Activated CD4-positive, alpha-beta memory T cell treated with anti-CD3 and anti-CD28 coated beads for 36 hours (primary cell): ENCODE data around the gene SATB2. TPM values are rescaled to one million over a fixed set of nuclear protein-coding genes. Genes with fewer than 3 reads are reported as not detected.

ENCODE experiments used
- CTCF ChIA-PET: fragments of 350-600 bp; sonication (Branson Sonifier 250); formaldehyde crosslinking; loops from one replicate; lab custom pipeline; 2021; ENCODE audit warnings: antibody characterized with exemption, inconsistent platforms; lab: Charles Lee
- POLR2A ChIA-PET: fragments of 350-600 bp; sonication (Branson Sonifier 250); formaldehyde crosslinking; loops from one replicate; lab custom pipeline; 2021; ENCODE audit warnings: antibody characterized with exemption; lab: Charles Lee
- DNase-seq: peaks from one replicate; pipeline ENCODE4 v3.0.0-alpha.2; 2020
- H3K27ac Mint-ChIP-seq: one replicate; pipeline ENCODE4 v1.8.0; 2021; ENCODE audit warnings: mixed read lengths
- H3K27me3 Mint-ChIP-seq: one replicate; pipeline ENCODE4 v1.8.0; 2021; ENCODE audit warnings: mixed read lengths
- H3K36me3 Mint-ChIP-seq: one replicate; pipeline ENCODE4 v1.8.0; 2021; ENCODE audit warnings: mixed read lengths
- H3K4me1 Mint-ChIP-seq: one replicate; pipeline ENCODE4 v1.8.0; 2021; ENCODE audit warnings: low read depth, mixed read lengths
- H3K4me3 Mint-ChIP-seq: one replicate; pipeline ENCODE4 v1.8.0; 2021; ENCODE audit warnings: mild to moderate bottlenecking, mixed read lengths
- H3K9me3 Mint-ChIP-seq: one replicate; pipeline ENCODE4 v1.8.0; 2021; ENCODE audit warnings: mixed read lengths
- intact Hi-C: fragments of 100-400 bp; cut with micrococcal nuclease; formaldehyde crosslinking; loops from one replicate; pipeline ENCODE4 v1.15.1; 2023
- total RNA-seq, 2 experiments: library from RNA; stranded (reverse); gene quantifications; one replicate each; pipeline ENCODE4 v1.2.3, GENCODE V29; 2021

SATB2 gene
- total RNA-seq, 2 experiments from 2014 or later = 0.17 to 0.19 TPM

DNA sequence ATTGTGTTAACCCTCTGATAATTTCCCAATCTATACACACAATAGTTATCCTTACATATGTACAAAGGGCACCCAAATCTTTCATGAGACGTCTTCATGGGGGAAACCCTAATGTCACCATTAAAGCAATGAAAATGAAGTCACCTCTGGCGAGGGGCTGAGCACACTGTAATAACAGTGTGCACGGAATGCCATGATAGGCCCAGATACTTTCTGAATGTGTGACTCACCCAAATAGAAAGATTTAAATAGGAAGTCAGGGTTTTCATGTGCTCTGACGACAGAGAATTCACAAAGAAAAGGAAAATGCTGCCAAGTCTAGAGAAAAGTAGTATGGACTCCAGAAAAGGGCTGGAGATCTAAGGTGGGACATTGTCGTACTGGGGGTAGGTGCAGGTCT lies 128.3 kb downstream of the SATB2 start:
- no peaks in the 10 kb centered on the region for H3K27me3 Mint-ChIP-seq
- intact Hi-C loops = no loop called here
- H3K36me3 Mint-ChIP-seq = no peaks in the 10 kb centered on the region
- H3K9me3 Mint-ChIP-seq = no peaks in the 10 kb centered on the region
- H3K4me3 Mint-ChIP-seq = no peak overlapping the region
- no peaks in the 10 kb centered on the region for H3K4me1 Mint-ChIP-seq
- ChIA-PET POLR2A (no interaction called here), CTCF (no interaction called here)
- no peak for DNase-seq
- no peak overlapping the region for H3K27ac Mint-ChIP-seq

DNA sequence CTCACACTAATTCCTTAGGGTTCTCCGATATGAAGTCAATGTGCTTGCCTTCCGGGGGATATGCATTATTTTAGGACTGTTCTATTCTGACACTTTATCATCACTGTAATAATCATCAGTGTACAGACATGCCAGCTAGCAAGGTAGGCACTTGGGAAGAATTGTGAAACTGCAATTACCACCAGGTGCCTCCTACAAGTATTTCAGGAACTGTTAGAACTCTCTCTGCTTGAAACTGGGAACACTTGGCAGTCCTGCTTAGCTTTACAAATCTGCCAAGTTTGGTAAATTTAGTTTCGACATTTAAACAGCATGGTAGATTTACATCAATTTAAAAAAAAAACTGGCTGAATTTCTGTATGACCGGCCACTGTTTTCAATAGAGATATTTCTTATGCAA lies 128.7 kb downstream of the SATB2 start:
- CTCF ChIA-PET = no interaction called here
- Mint-ChIP-seq H3K4me3 (no peak overlapping the region), H3K9me3 (no peaks in the 10 kb centered on the region), H3K4me1 (no peaks in the 10 kb centered on the region), H3K36me3 (no peaks in the 10 kb centered on the region), H3K27ac (no peak overlapping the region), H3K27me3 (peaks cover 1% of the 10 kb centered on the region)
- POLR2A ChIA-PET = no interaction called here
- DNase-seq = no peak
- intact Hi-C loops = no loop called here

- Mint-ChIP-seq H3K27ac (no peak overlapping the region), H3K27me3 (peaks cover 1% of the 10 kb centered on the region), H3K4me3 (no peak overlapping the region), H3K4me1 (no peaks in the 10 kb centered on the region), H3K36me3 (no peaks in the 10 kb centered on the region), H3K9me3 (no peaks in the 10 kb centered on the region)
- ChIA-PET POLR2A (no interaction called here), CTCF (no interaction called here)
- intact Hi-C loops = no loop called here
- DNase-seq = no peak
These were observed 131.9 kb downstream of the SATB2 start for GRCh38 chr2:199325881-199326280.

DNA sequence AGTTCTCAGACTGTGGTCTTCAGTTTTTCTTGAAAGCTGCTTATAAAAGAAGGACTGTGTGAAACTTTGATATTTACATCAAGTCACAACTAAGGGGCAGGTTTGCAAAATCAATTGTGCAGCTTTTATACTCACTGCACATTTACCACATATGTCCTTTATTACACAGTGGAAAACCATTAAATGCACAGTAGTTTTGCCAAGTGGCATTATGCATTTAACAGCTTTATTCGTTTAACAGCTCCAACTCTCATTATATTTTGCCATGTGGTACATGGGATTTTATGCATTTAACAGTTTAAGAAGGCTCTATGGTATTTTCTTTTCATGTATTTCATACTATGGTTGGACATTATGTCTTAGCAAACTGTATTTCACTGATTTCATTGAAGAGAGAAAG lies 135.6 kb downstream of the SATB2 start:
- intact Hi-C loops = no loop called here
- Mint-ChIP-seq H3K4me3 (no peak overlapping the region), H3K9me3 (no peaks in the 10 kb centered on the region), H3K27me3 (peaks cover 1% of the 10 kb centered on the region), H3K4me1 (no peaks in the 10 kb centered on the region), H3K36me3 (no peaks in the 10 kb centered on the region), H3K27ac (no peak overlapping the region)
- POLR2A ChIA-PET = no interaction called here
- CTCF ChIA-PET = no interaction called here
- no peak for DNase-seq

GRCh38 chr2:199317646-199318045 lies 140.1 kb downstream of the SATB2 start:
- POLR2A ChIA-PET = no interaction called here
- CTCF ChIA-PET = no interaction called here
- no peaks in the 10 kb centered on the region for H3K36me3 Mint-ChIP-seq
- H3K27ac Mint-ChIP-seq = no peak overlapping the region
- H3K4me3 Mint-ChIP-seq = no peak overlapping the region
- H3K9me3 Mint-ChIP-seq = no peaks in the 10 kb centered on the region
- no peaks in the 10 kb centered on the region for H3K4me1 Mint-ChIP-seq
- H3K27me3 Mint-ChIP-seq = no peaks in the 10 kb centered on the region
- intact Hi-C loops = no loop called here
- no peak for DNase-seq

GRCh38 chr2:199316851-199317250 lies 140.9 kb downstream of the SATB2 start:
- Mint-ChIP-seq H3K4me3 (no peak overlapping the region), H3K27me3 (no peaks in the 10 kb centered on the region), H3K4me1 (no peaks in the 10 kb centered on the region), H3K36me3 (no peaks in the 10 kb centered on the region), H3K27ac (no peak overlapping the region), H3K9me3 (no peaks in the 10 kb centered on the region)
- DNase-seq = no peak
- ChIA-PET POLR2A (no interaction called here), CTCF (no interaction called here)
- intact Hi-C loops = no loop called here

DNA sequence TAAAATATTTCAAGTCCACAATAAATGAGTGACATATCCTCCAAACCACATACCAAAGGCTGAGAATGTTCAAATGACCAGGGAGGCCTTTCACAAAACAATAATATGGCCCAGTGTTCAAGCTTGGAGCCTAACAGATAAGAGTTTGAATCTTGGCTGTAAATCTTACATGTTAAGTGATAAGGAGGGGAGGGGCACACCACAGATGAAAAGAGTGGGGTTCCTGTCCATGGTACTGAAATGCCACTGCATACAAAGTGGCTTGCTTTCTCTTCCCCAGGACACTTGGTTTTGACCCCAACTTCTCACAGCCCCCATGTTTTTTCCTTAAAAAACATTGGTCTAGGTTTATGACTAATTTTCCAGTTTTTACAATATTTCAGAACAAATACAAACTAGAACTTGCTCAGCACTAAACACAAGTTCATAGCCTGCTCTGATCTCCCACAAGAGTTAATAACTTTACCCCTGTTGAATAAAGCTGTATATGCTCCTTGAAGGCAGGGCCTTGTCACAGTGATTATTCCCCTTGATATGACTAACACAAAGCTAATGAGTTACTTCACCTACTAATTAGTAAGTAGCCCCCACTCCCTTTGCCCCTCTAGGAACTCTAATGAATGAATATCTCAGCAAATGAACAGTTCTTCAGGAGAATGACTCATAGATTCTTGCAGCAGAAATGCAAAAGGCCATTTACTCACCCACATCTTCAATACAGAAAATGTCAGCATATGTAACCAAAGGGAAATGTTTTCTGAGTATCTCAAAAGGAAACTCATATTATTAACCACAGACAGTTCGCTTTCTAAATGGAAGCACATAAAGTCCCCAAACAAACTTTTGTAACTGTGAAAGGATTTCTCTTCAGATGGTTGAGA lies 142.2 kb downstream of the SATB2 start:
- Mint-ChIP-seq H3K9me3 (no peaks in the 10 kb centered on the region), H3K27me3 (no peaks in the 10 kb centered on the region), H3K4me3 (no peak overlapping the region), H3K27ac (no peak overlapping the region), H3K4me1 (no peaks in the 10 kb centered on the region), H3K36me3 (no peaks in the 10 kb centered on the region)
- intact Hi-C loops = no loop called here
- POLR2A ChIA-PET = no interaction called here
- DNase-seq = no peak
- CTCF ChIA-PET = no interaction called here

DNA sequence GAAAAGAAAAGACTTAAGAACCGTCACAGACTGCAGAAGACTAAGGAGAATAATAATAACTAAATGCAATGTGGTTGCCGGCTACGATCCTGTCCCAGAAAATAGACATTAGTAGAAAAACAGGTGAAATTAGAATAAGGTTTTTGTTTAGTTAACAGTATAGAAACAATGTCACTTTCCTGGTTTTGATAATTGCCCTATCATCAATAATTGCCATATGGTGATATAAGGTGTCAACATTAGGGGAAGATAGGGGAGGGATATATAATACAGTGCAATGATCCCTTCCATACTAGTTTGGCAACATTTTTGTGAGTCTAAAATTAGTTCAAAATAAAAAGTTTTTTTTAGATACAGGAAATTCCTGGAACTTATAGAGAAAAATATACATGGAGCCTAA lies 144.8 kb downstream of the SATB2 start:
- no peak overlapping the region for H3K27ac Mint-ChIP-seq
- H3K4me3 Mint-ChIP-seq = no peak overlapping the region
- CTCF ChIA-PET = no interaction called here
- no peak for DNase-seq
- no peaks in the 10 kb centered on the region for H3K27me3 Mint-ChIP-seq
- intact Hi-C loops = no loop called here
- no peaks in the 10 kb centered on the region for H3K36me3 Mint-ChIP-seq
- no peaks in the 10 kb centered on the region for H3K9me3 Mint-ChIP-seq
- no peaks in the 10 kb centered on the region for H3K4me1 Mint-ChIP-seq
- POLR2A ChIA-PET = no interaction called here

DNA sequence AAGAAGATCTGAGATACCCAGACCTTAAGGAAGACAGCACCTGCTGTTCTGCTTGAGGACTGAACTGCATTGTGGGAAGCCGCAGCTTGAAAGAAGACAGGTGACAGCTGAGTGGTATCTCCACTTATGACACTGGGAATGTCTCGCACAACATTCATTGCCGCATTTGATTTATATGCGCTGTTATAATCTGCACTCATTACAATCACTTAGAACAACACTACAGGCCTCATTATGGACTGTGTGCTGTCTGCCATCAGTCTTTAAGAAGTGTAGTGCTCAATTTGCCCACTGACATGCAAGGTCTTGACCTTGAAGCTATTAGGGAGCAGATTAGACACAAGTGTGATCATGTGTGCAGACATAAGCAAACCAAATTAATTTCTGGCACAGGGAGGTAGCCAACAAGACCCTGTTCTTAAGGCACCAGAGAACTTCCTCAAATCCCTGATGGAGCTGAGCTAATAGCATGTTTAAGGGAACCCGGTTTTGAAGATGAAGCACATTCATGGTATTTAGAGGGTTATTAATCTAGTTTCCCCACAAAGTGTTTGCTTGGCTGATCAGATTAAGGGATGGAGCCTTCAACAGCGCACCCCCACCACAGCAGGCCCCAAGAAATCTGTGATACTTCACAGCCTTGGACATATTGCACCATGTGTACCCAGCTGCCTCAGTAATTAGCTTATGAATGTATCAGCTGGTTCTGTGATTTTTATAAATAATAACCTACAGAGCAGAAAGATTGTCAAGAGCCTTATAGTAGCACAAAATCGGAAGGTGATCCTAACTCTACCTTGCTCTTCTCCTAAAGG lies 146.8 kb downstream of the SATB2 start:
- no peak for DNase-seq
- H3K27ac Mint-ChIP-seq = no peak overlapping the region
- H3K4me3 Mint-ChIP-seq = no peak overlapping the region
- POLR2A ChIA-PET = interaction anchor here (0.7 kb wide), 1 partner anchor 1866 kb away, joined by 3 read pairs; no protein-coding TSS in a partner anchor
- H3K9me3 Mint-ChIP-seq = no peaks in the 10 kb centered on the region
- intact Hi-C loops = no loop called here
- no peaks in the 10 kb centered on the region for H3K27me3 Mint-ChIP-seq
- no peaks in the 10 kb centered on the region for H3K36me3 Mint-ChIP-seq
- CTCF ChIA-PET = no interaction called here
- H3K4me1 Mint-ChIP-seq = no peaks in the 10 kb centered on the region

DNA sequence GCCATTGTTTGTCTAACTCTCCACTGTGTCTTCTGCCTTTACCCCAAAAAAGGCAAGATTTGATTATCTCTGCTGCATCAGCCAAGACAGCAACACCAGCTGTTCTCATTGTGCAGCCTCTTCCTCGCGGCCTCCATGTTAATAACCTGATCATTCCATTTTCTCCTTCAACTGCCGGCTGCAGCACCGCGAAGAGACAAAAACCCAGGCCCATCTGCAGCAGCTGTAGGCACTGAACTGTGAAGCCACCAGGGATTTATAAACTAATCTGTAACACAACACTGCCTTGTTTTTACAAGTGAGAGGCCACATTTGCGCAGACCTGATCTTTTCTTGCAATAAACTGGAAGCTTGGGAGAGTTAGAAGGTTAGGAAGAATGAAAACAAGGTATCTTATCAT lies 147.8 kb downstream of the SATB2 start:
- H3K27me3 Mint-ChIP-seq = no peaks in the 10 kb centered on the region
- intact Hi-C loops = no loop called here
- no peak overlapping the region for H3K4me3 Mint-ChIP-seq
- no peak for DNase-seq
- ChIA-PET CTCF (no interaction called here), POLR2A (no interaction called here)
- H3K9me3 Mint-ChIP-seq = no peaks in the 10 kb centered on the region
- H3K27ac Mint-ChIP-seq = no peak overlapping the region
- no peaks in the 10 kb centered on the region for H3K36me3 Mint-ChIP-seq
- H3K4me1 Mint-ChIP-seq = no peaks in the 10 kb centered on the region

DNA sequence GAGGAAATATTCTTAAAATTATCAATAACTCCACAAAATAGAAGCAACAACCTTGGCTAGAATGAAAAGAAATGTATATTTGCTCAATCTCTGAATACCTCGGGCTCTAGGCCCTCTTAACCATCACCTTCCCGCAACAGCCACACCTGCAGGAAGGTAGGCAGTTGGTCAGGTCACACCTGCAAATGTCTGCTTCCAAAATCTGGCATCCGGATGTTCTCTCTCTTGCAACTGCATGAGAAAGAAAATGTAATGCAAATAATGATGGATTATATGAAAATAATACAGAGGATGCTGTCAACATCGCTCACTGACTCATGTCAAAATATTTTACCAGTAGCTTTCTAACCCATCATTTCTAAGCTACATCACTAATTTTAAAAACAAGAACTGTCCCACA lies 148.3 kb downstream of the SATB2 start:
- Mint-ChIP-seq H3K4me1 (no peaks in the 10 kb centered on the region), H3K36me3 (no peaks in the 10 kb centered on the region), H3K27me3 (no peaks in the 10 kb centered on the region), H3K4me3 (no peak overlapping the region), H3K27ac (no peak overlapping the region), H3K9me3 (no peaks in the 10 kb centered on the region)
- ChIA-PET POLR2A (no interaction called here), CTCF (no interaction called here)
- no peak for DNase-seq
- intact Hi-C loops = no loop called here

DNA sequence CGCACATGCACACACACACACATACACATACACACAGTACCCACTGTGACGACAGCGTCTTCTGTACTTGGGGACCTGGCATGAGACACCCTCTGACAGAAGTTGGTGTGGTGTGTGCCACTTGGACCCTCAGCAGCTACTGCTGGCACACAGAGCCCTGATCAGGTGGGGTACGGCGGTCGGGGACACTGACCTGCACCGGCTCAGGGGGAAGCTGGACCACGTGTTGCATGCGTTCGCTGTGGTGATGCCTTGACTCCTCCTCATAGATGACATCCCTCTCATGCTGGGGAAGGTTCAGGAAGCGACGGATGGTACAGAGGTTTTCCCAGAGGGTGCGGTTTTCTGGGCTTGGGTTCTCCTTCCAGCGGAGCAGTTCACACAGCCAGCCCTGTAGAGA lies 149.2 kb downstream of the SATB2 start:
- POLR2A ChIA-PET = no interaction called here
- CTCF ChIA-PET = no interaction called here
- Mint-ChIP-seq H3K4me3 (no peak overlapping the region), H3K27me3 (no peaks in the 10 kb centered on the region), H3K27ac (no peak overlapping the region), H3K9me3 (no peaks in the 10 kb centered on the region), H3K4me1 (no peaks in the 10 kb centered on the region), H3K36me3 (no peaks in the 10 kb centered on the region)
- intact Hi-C loops = no loop called here
- no peak for DNase-seq
